ENCODE data around the gene FBXW9.
"Not testable (repeated sequence)": the region's sequence is repeated elsewhere in the genome, so short reads cannot be mapped to it uniquely, and the experiment has no call there.

The FBXW9 gene

DNA sequence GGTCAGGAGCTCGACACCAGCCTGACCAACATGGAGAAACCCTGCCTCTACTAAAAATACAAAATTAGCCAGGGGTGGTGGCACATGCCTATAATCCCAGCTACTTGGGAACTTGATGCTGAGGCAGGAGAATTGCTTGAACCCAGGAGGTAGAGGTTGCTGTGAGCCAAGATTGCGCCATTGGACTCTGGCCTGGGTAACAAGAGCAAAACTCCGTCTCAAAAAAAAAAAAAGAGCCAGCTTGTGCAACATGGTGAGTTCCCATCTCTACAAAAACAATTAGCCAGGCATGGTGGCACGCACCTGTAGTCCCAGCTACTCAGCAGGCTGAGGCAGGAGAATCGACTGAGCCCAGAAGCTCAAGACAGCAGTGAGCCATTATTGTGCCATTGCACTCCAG is 18.4 kb downstream of the FBXW9 start:
- DNase-seq, result not testable (repeated sequence)

DNA sequence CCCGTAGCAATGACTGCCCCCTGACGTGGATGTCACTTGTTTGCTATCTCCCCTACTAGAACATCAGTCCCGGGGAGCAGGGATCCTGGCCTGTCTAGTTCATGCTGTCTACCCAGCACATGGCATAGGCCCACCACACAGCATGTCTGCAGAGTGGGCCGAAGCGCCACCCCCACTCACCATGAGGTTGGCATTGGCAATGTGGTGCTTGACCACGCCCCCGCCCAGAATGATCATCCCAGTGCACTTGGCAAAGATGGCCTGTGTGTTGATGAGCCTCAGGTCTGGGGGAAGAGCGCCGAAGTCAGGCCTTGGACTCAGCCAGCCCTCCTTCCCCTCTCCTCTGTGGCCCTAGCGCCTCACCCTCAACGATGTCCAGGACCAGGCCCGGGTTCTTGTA is 19.5 kb downstream of the FBXW9 start:
- DNase-seq, result no peak

DNA sequence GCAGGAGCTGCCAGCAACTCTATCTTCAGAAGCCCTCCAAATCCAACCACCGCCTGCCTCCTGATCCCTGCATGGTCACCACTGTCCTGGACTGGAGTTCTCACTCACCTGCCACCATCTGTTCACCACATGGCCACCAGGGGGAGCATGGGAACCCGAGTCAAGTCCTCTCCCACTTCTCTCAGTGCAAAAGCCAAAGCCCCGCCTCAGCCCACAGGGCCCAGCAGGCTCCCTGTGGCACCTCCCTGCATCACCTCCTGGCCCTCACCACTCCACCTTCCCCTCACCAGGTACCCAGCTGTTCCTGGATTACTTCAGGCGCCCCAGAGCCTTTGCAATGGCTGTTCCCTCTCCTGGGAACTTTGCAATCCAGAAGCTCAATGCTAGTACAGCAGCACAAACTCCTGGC is 20.0 kb downstream of the FBXW9 start:
- DNase-seq, result peak; percentile 71

DNA sequence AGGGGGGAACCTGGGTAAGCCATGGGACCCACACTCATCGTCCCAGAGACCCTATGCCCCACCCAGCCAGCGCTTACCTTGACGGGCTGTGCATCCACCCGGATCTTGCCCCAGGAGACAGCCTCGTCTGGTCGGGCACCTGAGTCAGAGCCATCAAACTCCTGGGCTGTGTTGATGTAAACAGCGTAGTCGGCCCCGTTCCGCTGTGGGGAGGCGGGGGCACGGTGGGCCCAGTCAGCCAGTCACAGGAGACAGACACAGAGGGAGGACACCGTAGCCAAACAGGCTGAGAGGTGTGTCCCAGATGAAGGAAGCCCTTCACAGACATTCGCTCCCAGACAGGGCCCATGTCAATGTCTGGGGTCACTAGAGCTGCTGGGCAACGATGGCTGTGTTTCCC is 20.5 kb downstream of the FBXW9 start:
- no peak for DNase-seq

DNA sequence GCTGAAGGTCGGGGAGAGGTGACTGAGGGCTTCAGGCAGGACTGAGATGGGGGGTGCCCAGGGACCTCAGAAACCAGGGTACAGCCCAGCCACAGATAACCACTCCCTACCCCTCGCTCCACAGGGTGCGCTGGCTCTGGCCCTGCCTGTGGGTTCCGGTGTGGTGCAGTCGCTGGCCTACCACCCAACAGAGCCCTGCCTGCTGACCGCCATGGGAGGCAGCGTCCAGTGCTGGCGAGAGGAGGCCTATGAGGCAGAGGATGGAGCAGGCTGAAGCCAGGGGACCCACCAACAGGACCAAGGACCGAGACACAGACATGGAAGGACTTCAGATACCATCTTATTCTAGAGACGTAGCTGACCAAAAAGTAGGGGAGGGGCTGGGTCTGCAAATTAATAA is 21.0 kb downstream of the FBXW9 start:
- no peak for DNase-seq

DNA sequence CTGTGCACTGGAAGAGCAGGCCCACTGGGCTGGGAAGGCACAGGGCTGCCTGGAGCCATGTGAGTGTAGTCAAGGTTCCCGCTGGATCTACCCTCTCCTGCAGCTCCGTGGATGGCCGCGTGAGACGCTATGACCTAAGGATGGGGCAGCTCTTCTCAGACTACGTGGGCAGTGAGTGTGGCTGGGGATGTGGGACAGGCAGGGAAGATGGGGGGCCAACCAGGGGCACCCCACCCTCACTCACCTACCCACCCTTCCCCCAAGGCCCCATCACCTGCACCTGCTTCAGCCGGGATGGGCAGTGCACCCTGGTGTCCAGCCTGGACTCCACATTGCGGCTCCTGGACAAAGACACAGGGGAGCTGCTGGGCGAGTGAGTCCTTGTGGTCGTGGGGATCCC is 23.7 kb downstream of the FBXW9 start:
- no peak for DNase-seq

DNA sequence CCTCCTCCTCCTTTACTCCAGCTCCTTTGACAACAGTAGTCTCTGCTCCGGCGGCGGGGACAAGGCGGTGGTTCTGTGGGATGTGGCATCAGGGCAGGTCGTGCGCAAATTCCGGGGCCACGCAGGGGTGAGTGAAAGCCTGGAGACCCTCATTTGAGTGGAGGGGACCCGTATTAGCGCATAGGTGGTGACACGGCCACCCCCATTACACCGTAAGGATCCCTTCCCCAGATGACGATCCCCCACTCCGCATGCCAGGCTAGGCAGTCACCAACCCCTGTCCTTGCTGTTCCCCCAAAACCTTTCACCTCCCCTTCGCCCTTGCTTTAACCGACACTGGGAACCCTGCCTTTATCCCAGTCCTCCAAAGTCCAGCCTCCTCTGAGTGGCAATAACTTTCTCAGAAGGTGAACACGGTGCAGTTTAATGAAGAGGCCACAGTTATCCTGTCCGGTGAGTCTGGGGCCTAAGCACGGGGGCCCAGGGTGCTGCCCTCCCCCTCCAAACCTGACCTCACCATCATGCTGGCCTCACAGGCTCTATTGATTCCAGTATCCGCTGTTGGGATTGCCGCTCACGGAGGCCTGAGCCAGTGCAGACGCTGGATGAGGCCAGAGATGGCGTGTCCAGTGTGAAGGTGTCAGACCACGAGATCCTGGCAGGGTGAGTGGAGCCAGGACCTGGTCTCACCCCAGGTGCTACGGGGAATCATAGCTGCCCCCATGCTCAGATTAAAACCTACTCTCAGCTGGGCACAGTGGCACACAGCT is 26.1 kb downstream of the FBXW9 start:
- no peak for DNase-seq

DNA sequence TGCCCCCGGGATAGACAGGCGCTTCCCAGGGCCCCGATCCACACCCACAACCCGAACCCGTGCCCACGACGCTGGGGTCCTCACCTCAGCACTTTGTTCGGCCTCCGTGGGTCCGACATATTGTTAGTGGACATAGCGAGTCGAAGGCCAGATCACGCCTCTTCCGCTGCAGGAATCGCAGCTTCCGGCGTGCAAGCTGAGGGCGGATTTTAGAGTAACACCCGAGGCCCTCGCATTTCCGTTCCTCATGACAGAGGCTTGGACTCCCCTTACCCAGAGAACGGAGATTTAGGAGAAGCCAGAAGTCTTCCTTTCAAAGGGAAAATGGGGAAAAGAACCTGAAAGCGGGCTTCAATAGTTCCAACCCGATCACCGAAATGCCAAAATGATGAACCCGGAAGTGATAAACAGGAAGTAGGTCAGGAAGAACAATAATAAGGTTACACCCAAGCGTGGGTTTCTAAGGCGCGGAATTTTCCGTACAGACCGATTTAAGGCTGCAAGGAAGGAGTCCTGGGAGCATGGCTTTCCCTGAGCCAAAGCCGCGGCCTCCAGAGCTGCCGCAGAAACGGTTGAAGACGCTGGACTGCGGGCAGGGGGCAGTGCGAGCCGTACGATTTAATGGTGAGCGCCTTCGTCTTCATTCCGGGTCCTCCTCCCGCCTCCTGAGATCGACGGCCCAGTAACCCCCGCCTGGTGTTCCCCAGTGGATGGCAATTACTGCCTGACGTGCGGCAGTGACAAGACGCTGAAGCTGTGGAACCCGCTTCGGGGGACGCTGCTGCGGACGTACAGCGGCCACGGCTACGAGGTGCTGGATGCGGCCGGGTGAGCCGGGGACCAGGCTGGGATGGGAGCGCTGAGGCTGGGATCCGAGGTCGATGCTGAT is 26.9 kb downstream of the FBXW9 start:
- DNase-seq, result peak; percentile 66

DNA sequence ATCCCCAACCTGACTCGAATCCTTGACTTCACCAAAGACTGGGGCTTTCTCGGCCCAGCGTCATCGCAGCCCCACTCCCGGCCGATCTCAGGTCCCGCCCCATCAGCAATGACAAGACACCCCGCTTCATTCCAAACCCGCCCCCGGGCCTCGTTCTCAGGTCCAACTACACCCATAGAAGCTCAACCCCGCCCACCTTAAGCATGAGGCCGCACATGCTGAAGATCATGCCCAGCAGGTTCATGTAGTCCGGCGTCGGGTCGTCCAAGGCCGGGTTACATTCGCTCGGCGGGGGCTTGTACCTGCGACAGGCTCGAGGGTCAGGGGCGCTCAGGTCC is 27.5 kb downstream of the FBXW9 start:
- peak; percentile 46 for DNase-seq

DNA sequence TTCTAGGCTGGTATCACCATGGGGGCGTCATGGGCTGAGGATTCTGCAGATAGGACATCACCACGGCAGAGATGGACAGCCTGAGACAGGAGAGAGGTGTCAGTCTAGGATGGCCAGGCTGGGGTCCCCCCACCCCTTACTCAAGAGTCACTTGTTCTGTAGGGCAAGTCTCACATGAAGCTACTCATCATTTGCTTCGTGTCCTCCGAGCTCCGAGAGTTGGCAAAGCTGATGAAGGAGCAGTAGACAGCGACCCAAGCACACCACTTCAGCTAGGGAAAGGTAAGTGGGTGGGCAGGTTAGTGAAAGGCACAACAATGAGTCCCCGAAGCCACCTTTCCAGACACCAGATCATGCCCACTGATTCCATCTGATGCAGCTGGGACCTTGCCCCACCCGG is 28.1 kb downstream of the FBXW9 start:
- no peak for DNase-seq

DNA sequence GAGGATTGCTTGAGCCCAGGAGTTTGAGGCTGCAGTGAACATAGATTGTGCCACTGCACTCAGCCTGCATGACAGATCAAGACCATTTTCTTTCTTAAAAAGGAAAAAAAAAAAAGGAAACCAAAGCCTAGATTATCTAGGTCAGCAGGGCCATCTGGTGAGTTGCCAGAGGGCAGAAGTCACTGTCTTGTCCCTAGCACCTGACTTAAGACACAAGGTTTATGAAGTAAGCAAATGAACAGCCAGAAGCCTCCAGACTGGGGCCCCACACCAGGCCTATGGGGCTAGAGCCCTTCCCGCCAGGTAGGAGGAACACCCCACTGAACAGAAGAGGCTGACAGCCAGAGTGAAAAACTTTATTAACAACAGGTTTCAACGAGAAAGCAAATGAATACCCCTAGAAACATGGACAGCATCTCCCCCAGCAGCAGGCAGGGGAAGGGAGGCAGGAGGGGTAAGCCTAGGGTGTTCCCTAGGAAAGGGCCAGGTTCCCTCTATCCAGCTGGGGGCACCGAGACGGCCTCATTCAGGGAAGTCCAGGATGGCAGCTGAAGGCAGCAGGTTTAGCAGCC is 28.6 kb downstream of the FBXW9 start:
- DNase-seq, result no peak

DNA sequence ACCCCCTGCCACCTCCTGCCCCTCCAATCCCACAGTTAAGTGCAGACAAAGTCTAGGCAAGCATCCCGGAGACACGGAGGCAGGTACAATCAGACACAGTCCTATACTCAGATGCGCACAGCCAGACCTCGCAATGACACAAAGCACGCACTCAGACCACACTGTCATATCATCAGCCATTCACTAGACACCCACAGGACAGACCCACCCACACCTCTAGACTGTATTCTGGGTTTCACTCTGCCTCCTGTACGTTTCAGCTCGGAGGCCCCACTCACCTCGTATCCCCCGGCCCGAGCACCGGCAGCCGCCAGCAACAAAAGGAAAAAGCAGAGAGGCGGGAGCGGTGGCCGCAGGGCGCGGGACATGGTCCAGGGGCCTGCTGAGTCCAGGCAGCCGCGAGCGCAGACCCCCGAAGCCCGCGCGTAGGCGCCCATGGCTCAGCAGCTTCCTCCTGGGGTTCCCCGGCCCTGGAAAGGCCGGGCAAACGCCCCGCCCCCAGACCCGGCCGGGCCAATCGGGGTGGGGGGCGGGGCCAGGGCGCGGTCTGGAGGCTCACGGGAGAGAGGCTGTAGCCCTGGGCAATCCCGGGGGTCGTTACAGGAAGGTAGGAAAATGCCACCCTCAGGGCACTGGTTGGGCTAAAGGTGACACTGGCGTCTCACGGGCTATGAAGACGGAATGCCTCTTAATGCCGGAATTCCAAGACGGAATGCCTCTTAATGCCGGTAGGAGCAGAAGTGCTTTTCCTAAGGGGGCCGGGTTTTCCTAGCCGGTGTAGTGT is 30.0 kb downstream of the FBXW9 start, which contains the start of the genes MAN2B1 and WDR83:
MAN2B1 (minus strand) TSS at position 478 of the 784 bp plus-strand sequence; CDS start at position 437, 41 bp downstream.
WDR83 (plus strand) TSS at position 543 of the 784 bp plus-strand sequence. CDS start 2,984 bp downstream, outside the sequence.
- peak; percentile 63 for DNase-seq

DNA sequence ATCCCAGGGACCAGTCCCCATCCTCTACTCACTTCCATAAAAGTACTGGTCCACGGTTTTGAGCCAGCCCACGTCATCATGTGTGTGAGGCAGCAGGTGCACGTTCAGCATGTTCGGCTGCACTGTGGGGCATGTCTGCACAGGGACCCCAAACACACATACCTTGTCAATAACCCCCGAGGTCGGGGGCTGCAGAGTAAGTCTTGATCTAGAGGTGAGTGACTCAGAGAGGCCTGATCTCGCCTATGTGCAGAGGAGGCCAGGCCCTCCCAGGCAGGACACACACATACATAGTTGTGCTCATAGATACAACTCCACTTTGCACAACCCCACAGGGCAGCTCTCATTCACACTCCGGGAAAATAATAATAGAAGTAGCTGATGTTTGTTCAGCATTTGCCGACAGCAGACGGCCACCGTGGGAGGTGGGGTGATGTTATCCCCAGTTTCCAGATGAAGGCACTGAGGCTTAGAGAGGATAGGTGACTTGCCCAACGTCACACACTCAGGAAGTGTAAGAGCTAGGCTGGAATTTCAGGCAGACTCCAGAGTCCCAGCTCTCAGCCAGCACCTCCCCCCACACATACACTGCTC is 30.7 kb downstream of the FBXW9 start:
- DNase-seq, result no peak

DNA sequence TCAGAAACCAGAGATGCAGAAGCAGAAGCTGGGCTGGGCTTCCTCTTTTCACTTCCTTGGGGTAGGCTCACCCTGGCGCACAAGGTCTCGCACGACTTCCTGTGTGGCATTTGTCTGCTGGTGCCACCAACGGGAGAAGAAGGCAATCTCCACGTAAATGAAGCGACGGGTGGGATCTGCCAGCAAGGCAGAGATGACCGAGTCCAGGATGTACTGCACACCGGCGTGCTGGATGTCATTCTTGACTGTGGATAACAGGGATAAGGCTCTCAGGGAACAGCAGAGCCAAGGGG is 31.2 kb downstream of the FBXW9 start:
- peak; percentile 29 for DNase-seq

DNA sequence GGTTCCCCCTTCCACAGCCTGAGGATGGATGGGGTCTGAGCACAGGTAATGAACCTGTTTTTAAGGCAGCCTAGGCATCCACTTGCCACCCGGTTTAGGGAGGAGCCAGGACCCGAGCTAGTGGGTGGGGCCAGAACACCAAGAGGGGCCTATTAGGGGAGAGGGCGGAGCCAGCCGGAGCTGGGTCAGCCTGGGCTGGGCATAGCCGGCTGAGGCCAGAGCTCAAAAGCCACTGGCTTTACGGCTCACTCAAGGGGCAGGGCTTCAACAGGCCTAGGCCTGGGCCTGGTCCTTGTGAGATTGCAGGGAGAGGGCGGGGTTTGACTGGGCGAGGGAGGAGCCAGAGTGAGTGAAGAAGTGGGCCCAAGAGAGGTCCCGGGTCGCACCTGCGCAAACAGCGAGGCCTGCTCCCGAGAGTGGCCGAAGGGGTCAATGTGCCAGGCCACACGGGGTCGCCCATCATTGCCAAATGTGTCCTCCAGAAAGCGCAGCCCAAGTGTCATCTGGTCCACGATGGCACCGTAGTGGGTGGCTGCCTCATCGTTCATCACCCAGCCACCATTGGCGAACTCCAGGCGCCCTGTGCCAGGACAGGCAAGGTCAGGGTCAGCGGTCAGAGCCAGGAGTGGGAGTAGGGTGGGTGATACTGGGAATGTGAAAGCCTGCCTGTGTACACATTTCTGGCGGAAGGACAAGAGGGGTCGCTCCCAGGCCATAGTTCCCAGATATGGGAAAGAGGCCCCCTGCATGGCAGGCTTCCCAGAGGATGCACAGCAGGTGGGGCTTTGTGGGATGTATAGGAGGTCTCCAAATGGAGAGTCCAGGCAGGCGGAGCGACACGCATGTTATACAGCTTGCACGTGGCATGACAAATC is 31.8 kb downstream of the FBXW9 start:
- DNase-seq, result no peak

DNA sequence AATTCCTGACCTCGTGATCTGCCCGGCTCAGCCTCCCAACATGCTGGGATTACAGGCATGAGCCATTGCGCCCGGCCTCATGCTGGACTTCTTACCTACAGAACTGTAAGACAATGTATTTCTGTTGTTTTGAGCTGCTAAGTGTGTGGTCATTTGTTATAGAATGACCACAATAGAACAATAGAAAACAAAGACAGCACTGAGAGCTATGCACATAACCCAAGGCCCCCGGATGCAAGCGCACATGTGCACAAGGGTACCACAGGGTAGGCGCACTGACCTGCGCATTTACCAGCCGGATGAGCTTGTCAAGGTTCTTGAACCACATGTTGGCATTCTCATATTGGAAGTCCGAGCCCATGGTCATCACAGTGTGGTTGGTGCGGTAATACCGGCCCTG is 35.5 kb downstream of the FBXW9 start:
- DNase-seq, result no peak

DNA sequence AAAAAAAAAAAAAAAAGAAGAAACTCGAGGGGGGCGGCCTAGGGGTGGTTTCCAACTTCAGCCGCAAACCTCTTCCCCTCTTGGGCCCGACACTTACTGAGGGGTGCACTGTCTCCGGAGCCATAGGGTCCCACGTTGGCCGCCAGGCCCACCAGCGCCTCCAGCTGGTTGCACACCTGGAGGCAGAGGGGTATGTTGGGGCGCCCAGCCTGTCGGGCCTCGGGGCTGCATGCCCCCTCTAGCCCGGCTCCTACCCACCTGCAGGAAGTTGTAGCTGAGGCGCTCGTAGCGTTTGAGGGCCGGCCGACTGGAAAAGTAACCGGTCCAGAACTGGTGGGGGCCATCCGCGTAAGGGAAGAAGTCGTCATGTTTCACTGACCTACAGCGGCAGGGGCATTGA is 38.5 kb downstream of the FBXW9 start:
- no peak for DNase-seq

DNA sequence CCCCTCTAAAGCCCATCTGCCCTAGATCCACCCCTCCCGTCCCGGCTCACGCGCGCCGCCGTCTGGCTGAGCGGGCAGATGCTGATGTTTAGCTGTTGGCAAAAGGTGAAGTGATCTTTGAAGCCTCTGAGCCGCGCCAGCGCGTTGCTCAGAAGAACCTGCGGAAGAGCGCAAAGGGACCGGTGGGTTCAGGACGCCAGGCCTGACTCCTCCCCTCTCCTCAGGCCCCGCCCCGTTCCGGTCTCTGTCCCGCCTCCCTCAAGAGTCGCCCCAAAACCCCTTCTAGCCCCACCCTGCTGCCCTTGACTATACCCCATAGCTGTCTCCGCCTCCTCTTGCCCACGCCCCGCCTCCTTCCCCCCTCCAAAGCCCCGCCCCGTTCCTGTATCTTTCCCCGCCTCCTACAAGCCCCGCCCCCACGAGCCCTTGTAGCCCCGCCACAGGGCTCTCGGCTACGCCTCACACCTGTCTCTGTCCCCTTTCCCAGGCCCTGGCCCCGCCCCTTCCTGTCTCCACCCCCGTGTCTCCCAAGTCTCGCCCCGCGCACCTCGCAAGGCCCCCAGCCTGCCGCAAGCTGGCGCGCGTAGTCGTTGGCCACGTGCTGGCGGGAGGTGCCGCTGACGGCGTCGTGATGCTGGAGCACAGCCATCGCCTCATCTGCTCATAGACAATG is 39.4 kb downstream of the FBXW9 start:
- DNase-seq, result no peak

DNA sequence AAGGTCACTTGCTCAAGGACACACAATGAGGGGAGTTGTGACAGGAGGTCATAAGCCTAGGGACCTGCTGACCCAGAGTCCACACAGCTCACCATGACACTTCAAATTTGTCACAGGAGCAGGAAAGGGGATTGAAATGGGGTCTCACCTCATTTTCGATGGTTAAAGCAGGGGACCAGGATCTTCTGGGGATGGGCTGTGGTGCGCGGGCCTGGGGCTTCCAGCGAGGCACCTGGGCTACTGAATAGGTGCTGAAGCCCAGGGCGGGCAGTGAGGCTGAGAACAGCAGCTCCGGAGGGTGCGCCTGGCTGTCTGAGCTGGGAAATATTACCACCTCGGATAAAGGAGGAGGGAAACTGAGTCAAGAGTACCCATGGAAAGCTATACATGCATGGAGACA is 40.9 kb downstream of the FBXW9 start:
- no peak for DNase-seq

DNA sequence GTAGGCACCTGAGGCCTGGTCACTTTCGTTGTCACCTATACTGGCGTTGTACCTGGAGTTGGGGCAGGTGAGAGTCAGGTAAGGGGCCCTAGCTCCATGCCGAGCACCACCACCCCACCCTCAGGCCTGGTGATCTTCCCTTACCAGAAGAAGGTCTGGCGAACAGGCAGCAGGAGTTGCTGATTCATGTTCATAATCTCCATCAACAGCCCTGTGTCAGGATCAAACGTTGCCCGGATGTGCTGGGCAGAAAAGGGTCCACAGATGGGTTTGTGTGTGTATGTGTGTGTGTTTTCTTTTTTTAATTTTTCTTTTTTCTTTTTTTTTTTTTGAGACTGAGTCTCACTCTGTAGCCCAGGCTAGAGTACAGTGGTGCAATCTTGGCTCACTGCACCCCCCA is 44.2 kb downstream of the FBXW9 start:
- DNase-seq, result no peak

DNA sequence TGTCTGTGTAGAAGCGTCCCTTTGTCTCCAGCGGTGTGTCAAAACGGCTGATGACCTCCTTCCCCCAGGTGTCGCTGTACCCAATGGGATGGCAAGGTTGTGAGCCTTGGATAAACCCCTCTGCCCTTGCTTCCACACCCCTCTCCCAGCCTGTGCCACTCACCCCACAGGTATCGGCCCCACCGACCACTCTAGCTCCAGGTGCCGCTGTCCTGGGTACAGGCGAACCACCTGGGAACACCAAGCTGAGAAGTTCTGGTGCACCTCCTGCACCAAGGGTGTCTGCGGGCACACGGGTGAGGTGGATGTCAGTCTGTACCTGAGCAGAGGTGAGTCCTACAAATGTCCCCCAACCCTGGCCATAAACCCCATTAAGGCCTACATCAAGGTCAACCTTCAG is 46.5 kb downstream of the FBXW9 start:
- DNase-seq, result no peak
